SH-SY5Y (cell line): ENCODE measurements around the gene SPTBN4.

Experiments used
- GATA2 ChIP-seq: IDR thresholded peaks from 2 replicates; pipeline ENCODE4 v1.6.1; 2011; ENCODE audit warnings: mild to moderate bottlenecking, low read depth, low read length
- GATA3 ChIP-seq: IDR thresholded peaks from 2 replicates; pipeline ENCODE4 v1.6.1; 2011; ENCODE audit warnings: low read depth, mild to moderate bottlenecking, low read length, moderate library complexity

- TF ChIP-seq GATA3, result no peak
- no peak for TF ChIP-seq GATA2
Observed at GRCh38 chr19:40613690-40614621, 147.2 kb downstream of the SPTBN4 start.
